K562 (cell line): ENCODE results near the gene POLR2C. TPM values are rescaled to one million over a fixed set of nuclear protein-coding genes. Genes with fewer than 3 reads are reported as not detected.

Experiments
- ATAC-seq: fragments of 200-7000 bp; cut with Tn5 transposase; 3 replicates; pipeline ENCODE4 v1.9.1; 2020; ENCODE audit warnings: moderate library complexity
- BruUV-seq: library from RNA; stranded (reverse); fragments of 400-500 nt; replicated peaks from 2 replicates; lab custom pipeline; 2021; lab: Mats Ljungman, UMichigan
- CTCF ChIA-PET: fragments of 300-600 bp; formaldehyde crosslinking; extraction: SDS; loops from one replicate; lab custom pipeline; 2021; ENCODE audit warnings: low intra/inter-chr PET ratio; lab: Yijun Ruan, JAX
- POLR2A ChIA-PET: fragments of 300-600, 350-650 bp; sonication (Branson Sonifier 250); formaldehyde crosslinking; extraction: SDS; loops from one replicate; lab custom pipeline; 2021; ENCODE audit warnings: antibody characterized with exemption, inconsistent platforms; lab: Yijun Ruan, JAX
- DNase-seq, 4 experiments: peaks; one replicate each; pipeline versions ENCODE4 v3.0.0 to v3.0.0-alpha.2; 2011 to 2018; ENCODE audit warnings: low spot score in 3 of 4, mixed read lengths in 3 of 4; ENCODE audit errors: extremely low read depth in 1 of 4
- FAIRE-seq: peaks from 2 replicates; lab custom pipeline; 2011; peaks lifted over from hg19 to GRCh38; lab: Jason Lieb, UNC
- H2AFZ ChIP-seq: 2 replicates; pipeline ENCODE4 v1.6.0; 2011; ENCODE audit warnings: low read depth, low read length, control low read depth, inconsistent platforms
- H3K27ac ChIP-seq: fragments of 200-600 bp; 3 replicates; pipeline ENCODE4 v1.8.0; 2011; ENCODE audit warnings: low read depth, mild to moderate bottlenecking, control low read depth, inconsistent platforms, low read length, moderate library complexity, mixed read lengths; ENCODE audit errors: extremely low read depth
- H3K27me3 ChIP-seq, 2 experiments: fragments of 300-600 bp in 1 of 2; 2 replicates in 1 of 2; 3 replicates in 1 of 2; pipeline versions ENCODE4 v1.6.0 to v1.8.0; 2011; ENCODE audit warnings: inconsistent platforms in 2 of 2, low read length in 2 of 2, mild to moderate bottlenecking in 1 of 2, mixed read lengths in 1 of 2, moderate library complexity in 1 of 2; ENCODE audit not compliant: control insufficient read depth in 2 of 2, insufficient read depth in 2 of 2
- H3K36me3 ChIP-seq: fragments of 300-600 bp; 3 replicates; pipeline ENCODE4 v1.8.0; 2011; ENCODE audit warnings: mild to moderate bottlenecking, low read length, inconsistent platforms; ENCODE audit not compliant: control insufficient read depth, insufficient read depth
- H3K4me1 ChIP-seq, 2 experiments: fragments of 200-600 bp in 1 of 2; replicated peaks in 1 of 2; 2 replicates in 1 of 2; 3 replicates in 1 of 2; pipeline versions ENCODE4 v1.5.1 to v1.8.0; 2011; ENCODE audit warnings: inconsistent platforms in 2 of 2, low read length in 2 of 2, mild to moderate bottlenecking in 1 of 2, mixed read lengths in 1 of 2, moderate library complexity in 1 of 2; ENCODE audit not compliant: control insufficient read depth in 2 of 2, insufficient read depth in 2 of 2
- H3K4me2 ChIP-seq: 2 replicates; pipeline ENCODE4 v1.6.1; 2011; ENCODE audit warnings: low read length, control low read depth, inconsistent platforms, mixed read lengths; ENCODE audit not compliant: insufficient read depth
- H3K4me3 ChIP-seq: fragments of 200-600 bp; sonication (generic), shearing (Covaris generic); 2 replicates; pipeline ENCODE4 v1.5.1; 2016; ENCODE audit warnings: control low read depth, inconsistent platforms
- H3K79me2 ChIP-seq: fragments of 200-600 bp; 3 replicates; pipeline ENCODE4 v1.8.0; 2011; ENCODE audit warnings: low read length, inconsistent platforms; ENCODE audit not compliant: control insufficient read depth, insufficient read depth
- H3K9ac ChIP-seq, 2 experiments: 2 replicates each; pipeline versions ENCODE4 v1.6.0 to v1.6.1; 2011; ENCODE audit warnings: low read depth in 2 of 2, low read length in 2 of 2, control low read depth in 1 of 2, inconsistent platforms in 1 of 2, mild to moderate bottlenecking in 1 of 2, mixed read lengths in 1 of 2; ENCODE audit not compliant: insufficient read depth in 1 of 2
- H3K9me1 ChIP-seq: one replicate; pipeline ENCODE4 v1.6.0; 2011; ENCODE audit warnings: inconsistent platforms, mild to moderate bottlenecking, low read length, moderate library complexity; ENCODE audit not compliant: control insufficient read depth, insufficient read depth
- H3K9me3 ChIP-seq: replicated peaks from 2 replicates; pipeline ENCODE4 v1.5.1; 2011; ENCODE audit warnings: low read depth, low read length, inconsistent platforms; ENCODE audit not compliant: control insufficient read depth, insufficient read depth
- H4K20me1 ChIP-seq: replicated peaks from 2 replicates; pipeline ENCODE4 v1.6.1; 2011; ENCODE audit warnings: low read length, inconsistent platforms, mixed read lengths; ENCODE audit not compliant: control insufficient read depth, insufficient read depth
- ARHGAP35 ChIP-seq: fragments of 450-650 bp; IDR thresholded peaks from 2 replicates; pipeline ENCODE4 v1.6.1; 2018; ENCODE audit not compliant: partially characterized antibody
- ARID1B ChIP-seq: fragments of 450-650 bp; IDR thresholded peaks from 2 replicates; pipeline ENCODE4 v1.6.1; 2016; ENCODE audit warnings: antibody characterized with exemption, mild to moderate bottlenecking, inconsistent platforms
- GTF2E2 ChIP-seq: fragments of 200-800 bp; sonication (Bioruptor generic); IDR thresholded peaks from 2 replicates; pipeline ENCODE4 v1.6.1; 2016; ENCODE audit warnings: missing genetic modification characterization, missing compliant biosample characterization
- HDAC3 ChIP-seq: fragments of 450-650 bp; IDR thresholded peaks from 2 replicates; pipeline ENCODE4 v1.6.1; 2018; ENCODE audit warnings: borderline replicate concordance, mild to moderate bottlenecking, moderate library complexity; ENCODE audit not compliant: partially characterized antibody
- L3MBTL2 ChIP-seq: fragments of 450-650 bp; IDR thresholded peaks from 2 replicates; pipeline ENCODE4 v1.6.1; 2016; ENCODE audit warnings: mild to moderate bottlenecking, moderate library complexity
- MCM2 ChIP-seq: fragments of 450-650 bp; IDR thresholded peaks from 2 replicates; pipeline ENCODE4 v1.6.1; 2017; ENCODE audit warnings: low read depth, mild to moderate bottlenecking
- NFIX ChIP-seq: fragments of 250-450 bp; sonication (Bioruptor Pico); IDR thresholded peaks from 2 replicates; pipeline ENCODE4 v1.4.0; 2020; ENCODE audit warnings: low read depth, mild to moderate bottlenecking, moderate library complexity
- RHOXF2B ChIP-seq: fragments of 250-450 bp; sonication (Bioruptor Pico); conservative IDR thresholded peaks from 2 replicates; pipeline ENCODE4 v1.5.1; 2021
- SIN3B ChIP-seq: fragments of 450-650 bp; IDR thresholded peaks from 2 replicates; pipeline ENCODE4 v1.6.1; 2017; ENCODE audit warnings: low read depth, mild to moderate bottlenecking, moderate library complexity
- TRIM24 ChIP-seq, 2 experiments: fragments of 450-650 bp; IDR thresholded peaks; 2 replicates each; pipeline ENCODE4 v1.6.1; 2016
- ZBED1 ChIP-seq: IDR thresholded peaks from 2 replicates; pipeline ENCODE4 v1.6.1; 2014
- ZNF586 ChIP-seq: fragments of 450-650 bp; formaldehyde crosslinking; conservative IDR thresholded peaks from 2 replicates; pipeline ENCODE4 v1.4.0; 2020; ENCODE audit warnings: mild to moderate bottlenecking, moderate library complexity
- WGBS: fragments of 100-300 bp; shearing (Covaris generic); methylation state at CpG from one replicate; pipeline ENCODE4 v1.1.6; 2016; ENCODE audit warnings: low coverage, mixed read lengths; ENCODE audit not compliant: insufficient coverage; ENCODE audit errors: missing lambda C conversion rate; 5-methylcytosine and 5-hydroxymethylcytosine counted together
- in situ Hi-C: fragments of 300-500 bp; cut with MboI; formaldehyde crosslinking; loops from 4 replicates; pipeline ENCODE4 v1.15.0; 2018; ENCODE audit warnings: inconsistent platforms, mixed read lengths
- intact Hi-C: fragments of 100-400 bp; cut with micrococcal nuclease; formaldehyde crosslinking; loops from 2 replicates; pipeline ENCODE4 v1.14.2; 2022
- polyA plus RNA-seq, 8 experiments: library from polyadenylated mRNA; depleted of rRNA in 4 of 8; stranded (reverse) in 5 of 8; unstranded in 3 of 8; fragments of >200 nt; fragmentation: Nextera tagmentation in 2 of 8; fragmentation: Illumina TruSeq in 1 of 8; extraction: Ambion mirVana in 2 of 8; extraction: Trizol in 1 of 8; gene quantifications; 2 replicates each; pipeline versions ENCODE4 v1.2.1 to v1.2.3, GENCODE V29; 2011 to 2014; ENCODE audit warnings: inconsistent platforms in 1 of 8, missing spikeins in 1 of 8
- total RNA-seq, 7 experiments: library from RNA; depleted of rRNA in 6 of 7; stranded (reverse); fragments of >200 nt in 6 of 7; fragmentation: Illumina TruSeq in 2 of 7; extraction: Trizol in 2 of 7; gene quantifications; 2 replicates each; pipeline versions ENCODE4 v1.2.1 to v1.2.3, GENCODE V29; 2011 to 2021; ENCODE audit warnings: low replicate concordance in 1 of 7
- TF ChIP-seq, protein P1 (sequence below): fragments of 450-650 bp; formaldehyde crosslinking; IDR thresholded peaks from 2 replicates; pipeline ENCODE4 v1.4.0; 2022; ENCODE audit warnings: missing genetic modification characterization
- TF ChIP-seq, protein P2 (sequence below): fragments of 450-650 bp; conservative IDR thresholded peaks from 2 replicates; pipeline ENCODE4 v1.6.1; 2016; ENCODE audit warnings: missing genetic modification characterization, low read depth, mild to moderate bottlenecking, missing compliant biosample characterization, moderate library complexity
- TF ChIP-seq, protein P3 (sequence below): sonication (generic); formaldehyde crosslinking; IDR thresholded peaks from 2 replicates; pipeline ENCODE4 v1.9.0; 2022; ENCODE audit warnings: mild to moderate bottlenecking, missing genetic modification reagents

The POLR2C gene
- total and polyA plus RNA-seq, 9 of the 15 experiments (the other 6 are each of a cell fraction or from before 2014, with no cell fraction given), result 70.3 to 163 (median 92.3) TPM

DNA sequence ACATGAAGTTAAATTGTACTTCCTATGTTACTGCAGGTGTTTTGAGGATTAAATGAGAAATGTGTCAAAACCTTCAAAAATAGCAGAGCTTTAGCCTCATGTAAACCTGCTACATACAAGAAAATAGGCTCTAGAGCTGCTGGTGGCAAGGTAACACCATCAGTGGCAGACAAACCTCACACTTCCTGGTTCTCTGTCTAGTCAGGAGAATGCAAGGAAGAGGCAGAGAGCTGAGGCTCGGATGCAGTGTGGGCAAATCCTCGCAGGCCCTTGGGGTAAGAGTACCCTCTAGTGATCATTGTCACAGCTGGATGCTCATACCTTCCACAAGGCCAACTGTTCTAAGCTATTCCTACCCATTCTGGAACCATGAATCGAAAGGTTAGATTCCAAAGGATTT is 29.5 kb upstream of the POLR2C start:
- Histone ChIP-seq H3K36me3 (peaks cover 93% of the 10 kb centered on the region), H3K27me3 (no peaks in the 10 kb centered on the region), H3K79me2 (no peaks in the 10 kb centered on the region), H3K4me3 (no peak overlapping the region), H3K9me3 (no peaks in the 10 kb centered on the region), H2AFZ (no peak overlapping the region), H3K4me1 (no peaks in the 10 kb centered on the region), H3K9ac (no peak overlapping the region), H3K27ac (no peak overlapping the region), H4K20me1 (no peaks in the 10 kb centered on the region), H3K9me1 (no peaks in the 10 kb centered on the region), H3K4me2 (no peak overlapping the region)
- POLR2A ChIA-PET, result interaction anchor here (0.7 to 2.5 kb wide), 3 partner anchors 9 to 571 kb away, joined by 3 to 8 read pairs (median 8); no protein-coding TSS in a partner anchor
- ATAC-seq (no peak), FAIRE-seq (no peak), DNase-seq (no peak)
- CTCF ChIA-PET, result no interaction called here
- WGBS, result 94% methylated on average over 3 of the region's 3 CpGs
- BruUV-seq, result no TSS peak
- TF ChIP-seq, protein P1, sequence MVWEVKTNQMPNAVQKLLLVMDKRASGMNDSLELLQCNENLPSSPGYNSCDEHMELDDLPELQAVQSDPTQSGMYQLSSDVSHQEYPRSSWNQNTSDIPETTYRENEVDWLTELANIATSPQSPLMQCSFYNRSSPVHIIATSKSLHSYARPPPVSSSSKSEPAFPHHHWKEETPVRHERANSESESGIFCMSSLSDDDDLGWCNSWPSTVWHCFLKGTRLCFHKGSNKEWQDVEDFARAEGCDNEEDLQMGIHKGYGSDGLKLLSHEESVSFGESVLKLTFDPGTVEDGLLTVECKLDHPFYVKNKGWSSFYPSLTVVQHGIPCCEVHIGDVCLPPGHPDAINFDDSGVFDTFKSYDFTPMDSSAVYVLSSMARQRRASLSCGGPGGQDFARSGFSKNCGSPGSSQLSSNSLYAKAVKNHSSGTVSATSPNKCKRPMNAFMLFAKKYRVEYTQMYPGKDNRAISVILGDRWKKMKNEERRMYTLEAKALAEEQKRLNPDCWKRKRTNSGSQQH (CRISPR knock-in tag), result no peak
- TF ChIP-seq RHOXF2B (CRISPR knock-in tag), result no peak
- no peak for TF ChIP-seq ZNF586 (CRISPR knock-in tag)
- intact Hi-C loops (no loop called here), in situ Hi-C loops (no loop called here)

DNA sequence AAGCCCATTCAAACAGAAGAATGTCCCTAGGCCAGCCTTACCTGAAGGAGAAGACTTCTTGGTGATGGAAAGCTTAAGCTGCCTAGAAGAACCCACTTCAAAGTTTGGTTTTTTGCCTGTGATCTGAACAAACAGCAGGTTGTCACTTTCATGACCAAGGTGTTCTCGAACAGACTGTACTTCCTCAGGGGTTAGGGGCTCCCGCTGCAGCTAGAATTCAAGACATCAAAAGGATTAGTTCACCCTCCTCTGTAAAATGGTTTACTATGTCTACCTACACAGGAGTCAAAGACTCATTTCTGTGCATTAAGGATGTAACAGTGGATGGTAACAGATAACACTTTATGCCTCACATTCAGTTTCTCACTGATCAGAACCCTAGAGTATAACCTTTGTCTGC is 28.5 kb upstream of the POLR2C start:
- no peak for DNase-seq
- Histone ChIP-seq H3K4me3 (no peak overlapping the region), H3K27ac (no peak overlapping the region), H3K36me3 (peaks cover 92% of the 10 kb centered on the region), H4K20me1 (no peaks in the 10 kb centered on the region), H3K9ac (no peak overlapping the region), H3K9me1 (no peaks in the 10 kb centered on the region), H3K4me2 (no peak overlapping the region), H3K9me3 (no peaks in the 10 kb centered on the region), H3K79me2 (no peaks in the 10 kb centered on the region), H3K27me3 (no peaks in the 10 kb centered on the region), H3K4me1 (no peaks in the 10 kb centered on the region), H2AFZ (no peak overlapping the region)
- intact Hi-C loops (no loop called here), in situ Hi-C loops (no loop called here)
- WGBS, result 100% methylated on average over 2 of the region's 2 CpGs
- FAIRE-seq, result peak; percentile 67
- POLR2A ChIA-PET, result interaction anchor here (0.6 to 2.5 kb wide), 3 partner anchors 8 to 76 kb away, joined by 4 to 8 read pairs (median 8); no protein-coding TSS in a partner anchor
- CTCF ChIA-PET, result no interaction called here
- ATAC-seq, result no peak
- no TSS peak for BruUV-seq
- no peak for TF ChIP-seq ARID1B
- no peak for TF ChIP-seq GTF2E2 (tag)
- no peak for TF ChIP-seq HDAC3
- TF ChIP-seq ZBED1, result no peak
- TF ChIP-seq, protein P2, sequence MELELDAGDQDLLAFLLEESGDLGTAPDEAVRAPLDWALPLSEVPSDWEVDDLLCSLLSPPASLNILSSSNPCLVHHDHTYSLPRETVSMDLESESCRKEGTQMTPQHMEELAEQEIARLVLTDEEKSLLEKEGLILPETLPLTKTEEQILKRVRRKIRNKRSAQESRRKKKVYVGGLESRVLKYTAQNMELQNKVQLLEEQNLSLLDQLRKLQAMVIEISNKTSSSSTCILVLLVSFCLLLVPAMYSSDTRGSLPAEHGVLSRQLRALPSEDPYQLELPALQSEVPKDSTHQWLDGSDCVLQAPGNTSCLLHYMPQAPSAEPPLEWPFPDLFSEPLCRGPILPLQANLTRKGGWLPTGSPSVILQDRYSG, result no peak
- no peak for TF ChIP-seq NFIX (CRISPR knock-in tag)
- TF ChIP-seq TRIM24 (IDR thresholded peaks at IDR 0.05), result no peak
- no peak for TF ChIP-seq MCM2
- TF ChIP-seq SIN3B, result no peak
- TF ChIP-seq ARHGAP35, result no peak
- TF ChIP-seq L3MBTL2, result no peak
- TF ChIP-seq, protein P3, sequence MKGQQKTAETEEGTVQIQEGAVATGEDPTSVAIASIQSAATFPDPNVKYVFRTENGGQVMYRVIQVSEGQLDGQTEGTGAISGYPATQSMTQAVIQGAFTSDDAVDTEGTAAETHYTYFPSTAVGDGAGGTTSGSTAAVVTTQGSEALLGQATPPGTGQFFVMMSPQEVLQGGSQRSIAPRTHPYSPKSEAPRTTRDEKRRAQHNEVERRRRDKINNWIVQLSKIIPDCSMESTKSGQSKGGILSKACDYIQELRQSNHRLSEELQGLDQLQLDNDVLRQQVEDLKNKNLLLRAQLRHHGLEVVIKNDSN (CRISPR knock-in tag), result no peak
